Measurements from ENCODE around the gene NDEL1. TPM values are rescaled to one million over a fixed set of nuclear protein-coding genes. Genes with fewer than 3 reads are reported as not detected.

Gene NDEL1
- total RNA-seq, 1 experiment from 2014 or later = 39.2 TPM

- RAD21 ChIA-PET (ENCODE audit: low non-redundant PET in 1 of 2, low total read pairs in 2 of 2, uncharacterized antibody in 2 of 2, unreplicated experiment in 2 of 2) = no interaction called here
- CTCF ChIA-PET = interaction anchor here (2.7 kb wide), 1 partner anchor 11 kb away, joined by 17 read pairs; no protein-coding TSS in a partner anchor
- no peak overlapping the region for H3K4me2 ChIP-seq (ENCODE audit: low read length)
- H3K79me2 ChIP-seq (ENCODE audit: insufficient read depth, low read length) = no peaks in the 10 kb centered on the region
- no peak overlapping the region for H3K4me3 ChIP-seq (replicated peaks in 1 of 2; ENCODE audit: low read depth in 1 of 2, low read length in 2 of 2)
- BruUV-seq (replicated peaks) = no TSS peak
- H3K4me1 ChIP-seq (ENCODE audit: control insufficient read depth in 1 of 2, insufficient read depth in 2 of 2, low read length in 2 of 2) = peaks cover 6 to 10% of the 10 kb centered on the region in 2 experiments
- no peaks in the 10 kb centered on the region for H3K9me3 ChIP-seq (ENCODE audit: control insufficient read depth in 1 of 2, insufficient read depth in 1 of 2, low read depth in 1 of 2, low read length in 2 of 2)
- H3K27me3 ChIP-seq (ENCODE audit: insufficient read depth, low read length) = peaks cover 6% of the 10 kb centered on the region; the same call in 1 of the 2 replicates
- H3K9ac ChIP-seq (ENCODE audit: low read length) = no peak overlapping the region
- no peak overlapping the region for H3K27ac ChIP-seq (ENCODE audit: low read depth, low read length)
- no peaks in the 10 kb centered on the region for H3K36me3 ChIP-seq (ENCODE audit: control insufficient read depth in 1 of 2, insufficient read depth in 2 of 2, low read length in 2 of 2)
- POLR2A ChIA-PET = no interaction called here
- H2AFZ ChIP-seq (ENCODE audit: low read depth, low read length, poor library complexity, severe bottlenecking) = no peak overlapping the region
- intact Hi-C loops (cut with micrococcal nuclease) = no loop called here
- H4K20me1 ChIP-seq (ENCODE audit: insufficient read depth) = no peaks in the 10 kb centered on the region
- no peak for ATAC-seq
- no peak for DNase-seq (ENCODE audit: low read depth, low spot score)
- TF ChIP-seq ELF1 (IDR thresholded peaks at IDR 0.05; ENCODE audit: borderline replicate concordance, low read depth) = no peak
- no peak for TF ChIP-seq CEBPB (IDR thresholded peaks at IDR 0.05; ENCODE audit: low read depth)
- no peak for TF ChIP-seq MAX (IDR thresholded peaks at IDR 0.05)
- no peak for TF ChIP-seq EZH2 (IDR thresholded peaks at IDR 0.05)
- TF ChIP-seq CBX3 (IDR thresholded peaks at IDR 0.05; ENCODE audit: low read depth) = no peak
- TF ChIP-seq ZBTB33 (IDR thresholded peaks at IDR 0.05; ENCODE audit: extremely low read depth, insufficient replicate concordance, low read length) = no peak
- TF ChIP-seq, protein P1, sequence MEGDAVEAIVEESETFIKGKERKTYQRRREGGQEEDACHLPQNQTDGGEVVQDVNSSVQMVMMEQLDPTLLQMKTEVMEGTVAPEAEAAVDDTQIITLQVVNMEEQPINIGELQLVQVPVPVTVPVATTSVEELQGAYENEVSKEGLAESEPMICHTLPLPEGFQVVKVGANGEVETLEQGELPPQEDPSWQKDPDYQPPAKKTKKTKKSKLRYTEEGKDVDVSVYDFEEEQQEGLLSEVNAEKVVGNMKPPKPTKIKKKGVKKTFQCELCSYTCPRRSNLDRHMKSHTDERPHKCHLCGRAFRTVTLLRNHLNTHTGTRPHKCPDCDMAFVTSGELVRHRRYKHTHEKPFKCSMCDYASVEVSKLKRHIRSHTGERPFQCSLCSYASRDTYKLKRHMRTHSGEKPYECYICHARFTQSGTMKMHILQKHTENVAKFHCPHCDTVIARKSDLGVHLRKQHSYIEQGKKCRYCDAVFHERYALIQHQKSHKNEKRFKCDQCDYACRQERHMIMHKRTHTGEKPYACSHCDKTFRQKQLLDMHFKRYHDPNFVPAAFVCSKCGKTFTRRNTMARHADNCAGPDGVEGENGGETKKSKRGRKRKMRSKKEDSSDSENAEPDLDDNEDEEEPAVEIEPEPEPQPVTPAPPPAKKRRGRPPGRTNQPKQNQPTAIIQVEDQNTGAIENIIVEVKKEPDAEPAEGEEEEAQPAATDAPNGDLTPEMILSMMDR (IDR thresholded peaks at IDR 0.05 in 2 of 3, conservative IDR thresholded peaks at IDR 0.05 in 1 of 3; ENCODE audit: borderline replicate concordance in 1 of 3, insufficient read depth in 1 of 3, low read depth in 2 of 3, low read length in 2 of 3) = no peak
- no peak for TF ChIP-seq TCF7L2 (IDR thresholded peaks at IDR 0.05; ENCODE audit: borderline replicate concordance, extremely low read depth, insufficient read depth, insufficient read length)
- TF ChIP-seq RAD21 (IDR thresholded peaks at IDR 0.05; ENCODE audit: low read depth) = no peak
- TF ChIP-seq SP1 (IDR thresholded peaks at IDR 0.05; ENCODE audit: low read depth) = no peak
- TF ChIP-seq YY1 (IDR thresholded peaks at IDR 0.05; ENCODE audit: extremely low read depth, insufficient replicate concordance, low read depth, low read length) = no peak
- H3K9me2 ChIP-seq (ENCODE audit: insufficient read depth) = no peaks in the 10 kb centered on the region
Measured at GRCh38 chr17:8421571-8421970, 14.1 kb upstream of the NDEL1 start.

Data from HCT116 (cell line).